HG03378 (cell line): ENCODE measurements around the gene ALG13.
"Not testable (repeated sequence)": the region's sequence is repeated elsewhere in the genome, so short reads cannot be mapped to it uniquely, and the experiment has no call there.

Source experiments
- ATAC-seq: cut with Tn5 transposase; IDR thresholded peaks from one replicate; pipeline ENCODE4 v1.9.1; 2021; ENCODE audit warnings: mild to moderate bottlenecking, moderate library complexity; ENCODE audit not compliant: unreplicated experiment

Gene ALG13

DNA sequence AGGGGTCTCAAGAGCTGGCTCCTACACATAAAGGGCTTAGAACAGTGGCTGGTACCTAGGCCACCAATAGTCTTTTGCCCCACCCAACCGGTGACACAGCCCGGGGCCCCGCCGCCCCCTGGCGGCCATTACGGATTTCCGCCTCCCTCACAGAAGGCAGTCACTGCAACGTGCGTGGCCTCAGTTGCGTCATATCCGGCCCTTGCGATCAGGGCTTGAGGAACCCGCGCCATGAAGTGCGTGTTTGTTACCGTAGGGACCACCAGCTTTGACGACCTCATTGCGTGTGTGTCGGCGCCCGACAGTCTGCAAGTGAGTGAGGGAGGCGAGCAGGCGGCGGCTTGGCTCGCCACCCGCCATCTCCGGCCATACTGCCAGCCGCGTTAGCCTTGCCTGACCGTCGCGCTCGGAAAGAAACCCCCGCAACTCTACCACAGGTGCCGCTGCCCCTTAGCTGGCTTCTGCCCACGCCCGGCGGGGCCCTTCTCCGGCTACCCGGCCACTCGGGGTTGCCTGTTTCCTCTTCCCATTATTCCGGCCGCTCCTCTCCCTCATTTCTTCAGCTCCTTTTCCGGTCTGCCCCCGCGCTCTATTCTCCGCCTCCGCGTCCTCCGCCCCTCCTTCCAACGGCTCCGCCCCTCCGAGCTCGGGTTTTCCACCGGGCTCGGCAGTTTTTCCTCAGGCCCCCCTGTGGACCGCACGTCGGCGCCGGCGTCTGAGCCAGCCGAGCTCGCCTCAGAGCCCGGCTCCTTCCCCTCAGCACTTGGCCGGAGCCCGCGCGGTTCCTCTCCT lies at the start of gene ALG13:
TSS of gene ALG13 (plus strand) at position 183 of the 792 bp plus-strand sequence. CDS start at position 232, 49 bp downstream.
- ATAC-seq, result peak; percentile 92

DNA sequence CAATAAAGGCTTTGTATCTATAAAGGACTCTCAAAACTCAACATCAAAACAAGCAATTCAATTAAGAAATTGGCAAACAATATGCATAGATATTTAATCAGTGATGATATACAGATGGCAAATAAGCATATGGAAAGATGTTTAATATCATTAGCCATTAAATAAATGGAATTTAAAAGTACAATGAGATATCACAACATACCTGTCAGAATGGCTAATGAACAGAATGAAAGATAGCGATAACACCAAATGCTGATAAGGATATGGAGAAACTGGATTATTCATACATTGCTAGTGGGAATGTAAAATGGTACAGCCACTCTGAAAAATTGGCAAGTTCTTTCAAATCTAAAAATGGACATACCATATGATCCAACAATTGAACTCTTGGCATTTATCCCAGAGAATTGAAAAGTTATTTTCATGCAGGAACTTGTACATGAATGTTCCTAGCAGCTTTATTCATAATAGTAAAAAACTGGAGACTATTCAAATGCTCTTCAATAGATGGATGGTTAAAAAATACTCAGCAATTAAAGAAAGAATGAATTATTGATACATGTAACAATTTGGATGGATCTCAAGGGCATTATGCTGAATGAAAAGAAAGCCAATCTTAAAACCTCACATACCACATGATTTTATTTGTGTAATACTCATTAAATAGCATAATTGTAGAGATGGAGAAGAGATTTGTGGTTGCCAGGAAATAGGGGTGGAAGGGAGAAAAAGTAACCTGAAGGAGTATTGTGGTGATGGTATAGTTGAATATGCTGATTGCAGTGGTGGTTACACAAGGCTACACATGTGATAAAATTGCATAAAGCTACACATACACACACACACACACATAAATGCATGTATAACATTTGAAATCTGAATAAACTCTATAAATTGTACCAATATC lies 45.9 kb upstream of the ALG13 start:
- ATAC-seq, result no peak

GRCh38 chrX:111641969-111642368 lies 39.0 kb upstream of the ALG13 start:
- ATAC-seq, result no peak

DNA sequence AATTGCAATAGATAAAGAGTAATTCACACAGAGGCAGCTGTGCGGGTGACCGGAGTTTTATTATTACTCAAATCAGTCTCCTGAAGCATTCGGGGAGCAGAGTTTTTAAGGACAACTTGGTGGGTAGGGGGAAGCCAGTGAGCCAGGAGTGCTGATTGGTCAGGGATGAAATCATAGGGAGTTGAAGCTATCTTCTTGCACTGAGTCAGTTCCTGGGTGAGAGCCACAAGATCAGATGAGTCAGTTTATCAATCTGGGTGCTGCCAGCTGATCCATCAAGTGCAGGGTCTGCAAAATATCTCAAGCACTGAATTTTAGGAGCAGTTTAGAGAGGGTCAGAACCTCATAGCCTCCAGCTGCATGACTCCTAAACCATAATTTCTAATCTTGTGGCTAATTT lies 35.8 kb upstream of the ALG13 start:
- not testable (repeated sequence) for ATAC-seq

GRCh38 chrX:111645607-111646006 lies 35.4 kb upstream of the ALG13 start:
- no peak for ATAC-seq

GRCh38 chrX:111646515-111646914 lies 34.5 kb upstream of the ALG13 start:
- ATAC-seq, result no peak

DNA sequence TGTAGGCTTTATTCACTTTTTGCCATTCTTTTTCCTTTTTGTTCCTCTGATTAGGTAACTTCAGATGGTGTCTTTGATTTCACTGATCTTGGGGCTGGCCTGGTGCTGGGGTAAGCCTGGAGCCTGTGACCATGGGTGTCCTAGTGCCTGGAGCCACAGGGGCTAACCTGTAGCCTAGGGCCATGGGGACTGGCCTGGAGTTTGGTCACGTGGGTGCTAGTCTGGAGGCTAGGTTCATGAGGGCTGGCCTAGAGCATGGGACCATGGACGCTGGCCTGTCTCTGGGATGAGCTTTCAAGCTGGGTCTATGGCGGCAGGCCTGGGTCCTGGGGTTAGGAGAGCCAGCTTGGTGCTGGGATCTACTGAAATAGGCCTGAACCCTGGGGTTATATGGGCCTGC lies 32.2 kb upstream of the ALG13 start:
- no peak for ATAC-seq

- ATAC-seq, result no peak
Measured at GRCh38 chrX:111649638-111650037, 31.3 kb upstream of the ALG13 start.

- no peak for ATAC-seq
Measured at GRCh38 chrX:111650845-111651244, 30.1 kb upstream of the ALG13 start.

- ATAC-seq, result no peak
Measured at GRCh38 chrX:111652719-111653118, 28.3 kb upstream of the ALG13 start.

DNA sequence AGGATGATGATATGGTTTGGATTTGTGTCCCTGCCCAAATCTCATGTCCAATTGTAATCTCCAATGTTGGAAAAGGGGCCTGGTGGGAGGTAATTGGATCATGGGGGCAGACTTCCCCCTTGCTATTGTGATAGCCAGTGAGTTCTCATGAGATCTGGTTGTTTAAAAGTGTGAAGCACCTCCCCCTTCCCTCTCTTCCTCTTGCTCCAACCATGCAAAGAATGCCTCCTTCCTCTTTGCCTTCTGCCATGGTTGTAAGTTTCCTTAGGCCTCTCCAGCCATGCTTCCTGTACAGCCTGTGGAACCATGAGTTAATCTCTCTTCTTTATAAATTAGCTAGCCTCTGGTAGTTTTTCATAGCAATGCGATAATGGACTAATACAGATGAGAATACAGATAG lies 19.7 kb upstream of the ALG13 start:
- no peak for ATAC-seq

DNA sequence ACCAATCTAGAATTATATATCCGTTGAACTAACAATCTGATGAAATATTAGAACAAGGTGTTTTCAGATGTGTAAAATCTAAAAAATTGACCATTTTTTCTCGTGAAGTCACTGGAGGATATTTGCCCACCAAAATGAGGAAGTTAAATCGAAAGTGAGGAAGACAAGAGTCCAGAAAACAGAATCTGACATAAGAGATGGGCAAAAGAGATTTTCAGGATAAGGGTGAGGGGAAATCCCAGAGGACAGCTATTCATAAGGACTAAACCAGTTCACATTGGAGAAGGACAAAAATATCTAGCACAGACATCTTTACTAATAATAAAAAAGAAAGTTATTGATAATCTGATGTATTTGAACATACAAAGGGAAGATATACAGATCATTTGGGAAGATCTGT lies 18.7 kb upstream of the ALG13 start:
- no peak for ATAC-seq

DNA sequence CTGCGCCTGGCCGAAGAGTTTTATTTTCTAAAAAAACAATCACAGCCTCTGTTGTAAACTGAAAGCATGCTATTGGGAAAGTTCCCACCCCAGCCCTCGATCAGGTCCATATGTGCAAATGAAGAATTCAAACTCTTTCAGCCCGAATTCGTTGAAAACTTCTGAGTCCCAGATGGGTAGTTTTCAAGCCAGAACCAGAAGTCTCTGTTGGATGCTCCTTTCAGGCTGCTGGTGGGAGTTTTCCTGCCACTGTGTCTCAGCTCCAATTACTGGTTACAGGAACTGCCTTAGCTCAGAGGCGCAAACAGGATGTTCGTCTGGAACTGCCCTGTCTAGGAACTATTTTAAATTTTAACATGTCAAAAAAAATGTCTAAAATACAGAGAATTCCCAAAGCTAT lies 9.3 kb upstream of the ALG13 start:
- ATAC-seq, result no peak

GRCh38 chrX:111687305-111687704 lies 6.3 kb downstream of the ALG13 start:
- ATAC-seq, result no peak

DNA sequence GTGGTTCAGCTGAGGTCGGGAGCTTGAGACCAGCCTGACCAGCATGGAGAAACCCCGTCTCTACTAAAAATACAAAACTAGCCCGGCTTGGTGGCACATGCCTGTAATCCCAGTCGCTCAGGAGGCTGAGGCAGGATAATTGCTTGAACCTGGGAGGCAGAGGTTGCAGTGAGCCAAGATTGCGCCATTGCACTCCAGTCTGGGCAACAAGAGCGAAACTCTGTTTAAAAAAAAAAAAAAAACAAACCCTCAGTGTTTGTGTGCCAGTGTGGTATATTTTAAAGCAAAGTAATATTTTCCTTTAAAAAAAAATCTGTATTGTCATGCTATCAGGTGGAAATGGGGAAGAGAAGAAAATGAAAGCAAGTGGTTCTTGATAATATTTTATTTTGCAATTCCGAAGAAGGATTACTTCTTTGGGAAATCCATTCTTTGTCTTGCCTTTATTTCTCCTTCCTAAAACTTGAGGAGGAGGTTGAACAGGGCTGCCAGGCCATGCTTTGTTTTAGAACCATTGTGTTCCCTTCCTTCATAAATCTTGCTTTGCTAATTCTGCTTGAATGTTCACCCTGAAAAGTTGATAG lies 14.4 kb downstream of the ALG13 start:
- ATAC-seq, result no peak

GRCh38 chrX:111719426-111720210 lies 38.6 kb downstream of the ALG13 start:
- ATAC-seq, result no peak

DNA sequence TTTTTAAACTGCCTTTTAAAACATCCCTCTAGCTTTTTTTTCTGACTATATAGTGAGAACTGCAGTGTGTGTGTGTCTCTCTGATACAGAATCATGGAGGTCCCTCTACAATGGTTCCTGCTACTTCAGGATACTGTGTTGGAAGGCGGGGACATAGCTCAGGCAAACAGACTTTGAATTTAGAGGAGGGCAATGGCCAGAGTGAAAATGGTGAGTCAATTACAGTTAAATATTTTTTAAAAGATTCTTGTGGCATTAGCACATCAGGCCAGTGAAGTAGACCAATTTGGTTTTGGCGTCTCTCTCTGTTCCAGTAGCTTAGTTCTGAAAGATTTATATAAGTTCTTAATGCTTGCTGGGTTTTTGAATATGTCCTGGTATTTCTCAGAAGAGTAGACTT lies 47.1 kb downstream of the ALG13 start:
- no peak for ATAC-seq

DNA sequence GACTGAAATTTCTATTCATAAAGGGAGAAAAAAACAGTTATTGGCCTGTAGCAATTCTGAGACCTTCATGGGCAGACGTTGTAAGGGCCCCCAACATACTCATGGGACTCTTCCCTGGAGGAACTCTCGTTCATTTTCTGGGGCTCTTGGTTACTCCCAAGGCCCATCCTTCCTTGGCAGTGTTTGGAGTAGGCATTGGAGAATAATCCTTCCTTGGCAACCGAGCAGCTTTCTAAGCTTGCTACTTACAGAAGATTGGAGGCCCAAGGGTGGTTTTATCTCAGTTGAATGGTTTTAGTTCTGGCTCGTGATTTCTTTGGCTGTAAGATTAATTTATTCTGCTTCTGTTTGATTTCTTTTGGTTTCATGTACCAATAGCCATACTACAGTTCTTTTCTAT lies 50.4 kb downstream of the ALG13 start:
- ATAC-seq, result no peak

GRCh38 chrX:111736571-111736970 lies 55.6 kb downstream of the ALG13 start:
- no peak for ATAC-seq

DNA sequence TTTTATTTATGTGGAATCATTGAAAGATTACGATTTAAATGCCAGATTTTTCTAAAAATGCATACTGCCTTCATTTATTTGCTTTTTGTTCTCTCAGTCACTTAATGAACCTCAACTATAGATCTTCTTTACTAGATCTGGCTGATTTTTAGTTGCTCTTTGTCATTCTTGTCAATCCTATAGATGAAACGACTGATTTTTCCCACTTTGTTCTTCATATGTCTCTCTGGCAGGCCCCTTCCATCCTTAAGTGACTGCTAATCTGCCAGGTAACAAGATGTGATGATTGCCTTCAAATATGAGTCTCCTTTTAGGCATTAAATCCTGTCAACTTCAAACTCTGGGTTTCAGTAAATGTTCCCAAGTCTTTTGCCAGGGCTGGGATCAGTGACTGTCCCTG lies 61.0 kb downstream of the ALG13 start:
- no peak for ATAC-seq

DNA sequence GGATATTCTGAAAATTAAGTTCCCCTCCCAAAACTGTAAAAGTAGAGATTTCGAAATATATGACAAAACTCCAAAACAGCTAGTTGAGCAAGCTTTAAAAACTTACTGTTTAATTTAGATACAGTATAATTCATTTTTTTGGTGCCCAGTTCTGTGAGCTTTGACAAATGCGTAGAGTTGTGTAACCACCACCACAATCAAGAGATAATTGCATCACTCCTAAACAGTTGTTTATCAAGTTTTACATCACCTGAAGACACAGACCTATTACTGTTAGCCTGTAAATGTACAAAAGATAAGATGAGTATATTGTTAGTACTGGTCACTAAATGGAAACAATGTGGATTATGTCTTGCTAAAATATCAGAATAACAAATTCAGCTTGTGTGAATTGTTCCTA lies 62.3 kb downstream of the ALG13 start:
- ATAC-seq, result no peak
